Loucy (cell line): ENCODE results near the gene RNF113B.

Experiments
- CTCF ChIP-seq: fragments of 200-600 bp; sonication (generic); conservative IDR thresholded peaks from 2 replicates; pipeline ENCODE4 v1.5.1; 2014; ENCODE audit warnings: mild to moderate bottlenecking, antibody characterized with exemption, low read length
- EZH2phosphoT487 ChIP-seq: fragments of 200-600 bp; IDR thresholded peaks from 2 replicates; pipeline ENCODE4 v1.6.1; 2018; ENCODE audit warnings: antibody characterized with exemption, mild to moderate bottlenecking, moderate library complexity, borderline replicate concordance

DNA sequence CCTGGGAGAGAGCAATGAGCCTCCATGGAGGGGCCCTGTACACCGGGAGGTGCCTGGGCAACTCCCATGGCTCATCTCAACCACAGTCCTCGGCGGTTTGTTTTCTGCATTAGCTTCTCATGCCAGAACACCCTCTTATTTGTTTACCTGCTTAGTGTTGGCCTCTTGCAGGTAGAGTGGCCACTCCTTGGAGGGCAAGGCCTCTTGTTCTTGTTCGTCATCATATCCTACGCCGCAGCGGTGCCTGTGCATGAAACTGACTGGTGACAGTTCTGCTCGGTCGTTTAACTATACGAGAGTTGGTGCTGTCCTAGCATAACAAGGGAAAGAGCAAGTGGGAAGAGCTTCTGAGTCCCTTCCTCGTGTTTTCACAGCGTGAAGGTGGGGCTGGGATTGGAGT is 40.5 kb upstream of the RNF113B start:
- no peak for TF ChIP-seq CTCF
- TF ChIP-seq EZH2phosphoT487: no peak
